Liver (tissue), 9 donors: Measurements from ENCODE around the gene SPATC1L. TPM values are rescaled to one million over a fixed set of nuclear protein-coding genes. Genes with fewer than 3 reads are reported as not detected.

Experiments
- DNase-seq: peaks from one replicate; pipeline ENCODE4 v3.0.0-alpha.2; 2017; ENCODE audit warnings: low spot score
- H3K27ac ChIP-seq, 2 donors: one replicate each; pipeline ENCODE4 v1.7.0; 2013; ENCODE audit warnings: inconsistent platforms in 2 of 2, low read length in 2 of 2, control low read depth in 1 of 2, low read depth in 1 of 2, mild to moderate bottlenecking in 1 of 2
- H3K27me3 ChIP-seq, 4 donors: one replicate each; pipeline versions ENCODE4 v1.6.1 to v1.7.0; 2013; ENCODE audit warnings: low read length in 3 of 4, inconsistent platforms in 1 of 4, mild to moderate bottlenecking in 1 of 4, moderate library complexity in 1 of 4; ENCODE audit not compliant: control insufficient read depth in 4 of 4, insufficient read depth in 4 of 4
- H3K36me3 ChIP-seq, 4 donors: one replicate each; pipeline versions ENCODE4 v1.6.1 to v1.7.0; 2013; ENCODE audit warnings: low read length in 3 of 4, mild to moderate bottlenecking in 3 of 4, low read depth in 1 of 4, moderate library complexity in 1 of 4; ENCODE audit not compliant: control insufficient read depth in 4 of 4, insufficient read depth in 3 of 4
- H3K4me1 ChIP-seq, 4 donors: one replicate each; pipeline versions ENCODE4 v1.6.1 to v1.7.0; 2013; ENCODE audit warnings: low read length in 3 of 4, mild to moderate bottlenecking in 3 of 4, moderate library complexity in 1 of 4; ENCODE audit not compliant: control insufficient read depth in 4 of 4, insufficient read depth in 4 of 4
- H3K4me3 ChIP-seq, 3 donors: one replicate each; pipeline versions ENCODE4 v1.6.1 to v1.7.0; 2013; ENCODE audit warnings: low read length in 3 of 3, control low read depth in 1 of 3, low read depth in 1 of 3, mild to moderate bottlenecking in 1 of 3
- H3K9ac ChIP-seq, 2 donors: one replicate each; pipeline ENCODE4 v1.7.0; 2013; ENCODE audit warnings: low read length in 2 of 2, mild to moderate bottlenecking in 2 of 2, moderate library complexity in 2 of 2, control low read depth in 1 of 2, low read depth in 1 of 2
- H3K9me3 ChIP-seq, 4 donors: one replicate each; pipeline versions ENCODE4 v1.6.1 to v1.7.0; 2013; ENCODE audit warnings: low read length in 3 of 4; ENCODE audit not compliant: control insufficient read depth in 4 of 4
- CTCF ChIP-seq: fragments of 150-350 bp; IDR thresholded peaks from 2 replicates; pipeline ENCODE4 v1.5.1; 2017; ENCODE audit warnings: improper control_type of control experiment, low read depth, low read length; ENCODE audit not compliant: missing input control
- EGR1 ChIP-seq, 2 donors: IDR thresholded peaks; 2 replicates each; pipeline ENCODE4 v1.6.1; 2016 to 2018; ENCODE audit warnings: antibody characterized with exemption in 2 of 2, low read depth in 2 of 2
- FOXA1 ChIP-seq: IDR thresholded peaks from 2 replicates; pipeline ENCODE4 v1.6.1; 2016; ENCODE audit warnings: antibody characterized with exemption
- FOXA2 ChIP-seq: IDR thresholded peaks from 2 replicates; pipeline ENCODE4 v1.6.1; 2016; ENCODE audit warnings: antibody characterized with exemption
- GABPA ChIP-seq, 2 donors: IDR thresholded peaks in 1 of 2; conservative IDR thresholded peaks in 1 of 2; 2 replicates each; pipeline ENCODE4 v1.6.1; 2016; ENCODE audit warnings: antibody characterized with exemption in 2 of 2, mild to moderate bottlenecking in 1 of 2, moderate library complexity in 1 of 2
- HNF4A ChIP-seq, 2 donors: conservative IDR thresholded peaks; 2 replicates each; pipeline ENCODE4 v1.6.1; 2016; ENCODE audit warnings: antibody characterized with exemption in 2 of 2, mild to moderate bottlenecking in 2 of 2
- HNF4G ChIP-seq: IDR thresholded peaks from 2 replicates; pipeline ENCODE4 v1.6.1; 2016; ENCODE audit warnings: antibody characterized with exemption
- JUND ChIP-seq, 2 donors: IDR thresholded peaks; 2 replicates each; pipeline ENCODE4 v1.6.1; 2016; ENCODE audit warnings: antibody characterized with exemption in 2 of 2
- MAX ChIP-seq: IDR thresholded peaks from 2 replicates; pipeline ENCODE4 v1.6.1; 2016; ENCODE audit warnings: antibody characterized with exemption
- NR2F2 ChIP-seq: IDR thresholded peaks from 2 replicates; pipeline ENCODE4 v1.6.1; 2016; ENCODE audit warnings: antibody characterized with exemption
- RAD21 ChIP-seq, 2 donors: IDR thresholded peaks; 2 replicates each; pipeline ENCODE4 v1.6.1; 2016; ENCODE audit warnings: antibody characterized with exemption in 2 of 2, mild to moderate bottlenecking in 2 of 2
- REST ChIP-seq: IDR thresholded peaks from 2 replicates; pipeline ENCODE4 v1.6.1; 2016; ENCODE audit warnings: antibody characterized with exemption, mild to moderate bottlenecking
- RXRA ChIP-seq, 2 donors: IDR thresholded peaks; 2 replicates each; pipeline ENCODE4 v1.6.1; 2017 to 2018; ENCODE audit warnings: antibody characterized with exemption in 2 of 2, mild to moderate bottlenecking in 1 of 2
- SP1 ChIP-seq: IDR thresholded peaks from 2 replicates; pipeline ENCODE4 v1.6.1; 2018; ENCODE audit warnings: antibody characterized with exemption, mild to moderate bottlenecking
- TAF1 ChIP-seq: conservative IDR thresholded peaks from 2 replicates; pipeline ENCODE4 v1.6.1; 2016; ENCODE audit warnings: antibody characterized with exemption, mild to moderate bottlenecking
- YY1 ChIP-seq: IDR thresholded peaks from 2 replicates; pipeline ENCODE4 v1.6.1; 2016; ENCODE audit warnings: antibody characterized with exemption, mild to moderate bottlenecking
- ZBTB33 ChIP-seq: IDR thresholded peaks from 2 replicates; pipeline ENCODE4 v1.6.1; 2016; ENCODE audit warnings: antibody characterized with exemption
- WGBS: extraction: QIAGEN DNeasy Blood & Tissue Kit; methylation state at CpG from one replicate; pipeline ENCODE4 v1.1.7; 2013; 5-methylcytosine and 5-hydroxymethylcytosine counted together
- polyA plus RNA-seq, 2 donors: library from polyadenylated mRNA; stranded (reverse) in 1 of 2; unstranded in 1 of 2; fragments of 200-250 nt in 1 of 2; fragments of >200 nt in 1 of 2; fragmentation: Nextera tagmentation in 1 of 2; extraction: Ambion mirVana in 1 of 2; gene quantifications; one replicate each; pipeline versions ENCODE4 v1.2.1 to v1.2.3, GENCODE V29; 2013 to 2015
- total RNA-seq, 2 donors: library from RNA; depleted of rRNA; stranded (reverse); fragments of >200 nt; gene quantifications; one replicate each; pipeline ENCODE4 v1.2.3, GENCODE V29; 2014
- TF ChIP-seq, protein P1 (sequence below): IDR thresholded peaks from 2 replicates; pipeline ENCODE4 v1.6.1; 2016; ENCODE audit warnings: antibody characterized with exemption
- donor health status: healthy.
- donor health status: healthy.
- donor health status: healthy.
- donor health status: healthy.
- donor health status: healthy.

Gene SPATC1L
- total and polyA plus RNA-seq, 4 donors, result 0.33 to 3.5 (median 0.79) TPM

DNA sequence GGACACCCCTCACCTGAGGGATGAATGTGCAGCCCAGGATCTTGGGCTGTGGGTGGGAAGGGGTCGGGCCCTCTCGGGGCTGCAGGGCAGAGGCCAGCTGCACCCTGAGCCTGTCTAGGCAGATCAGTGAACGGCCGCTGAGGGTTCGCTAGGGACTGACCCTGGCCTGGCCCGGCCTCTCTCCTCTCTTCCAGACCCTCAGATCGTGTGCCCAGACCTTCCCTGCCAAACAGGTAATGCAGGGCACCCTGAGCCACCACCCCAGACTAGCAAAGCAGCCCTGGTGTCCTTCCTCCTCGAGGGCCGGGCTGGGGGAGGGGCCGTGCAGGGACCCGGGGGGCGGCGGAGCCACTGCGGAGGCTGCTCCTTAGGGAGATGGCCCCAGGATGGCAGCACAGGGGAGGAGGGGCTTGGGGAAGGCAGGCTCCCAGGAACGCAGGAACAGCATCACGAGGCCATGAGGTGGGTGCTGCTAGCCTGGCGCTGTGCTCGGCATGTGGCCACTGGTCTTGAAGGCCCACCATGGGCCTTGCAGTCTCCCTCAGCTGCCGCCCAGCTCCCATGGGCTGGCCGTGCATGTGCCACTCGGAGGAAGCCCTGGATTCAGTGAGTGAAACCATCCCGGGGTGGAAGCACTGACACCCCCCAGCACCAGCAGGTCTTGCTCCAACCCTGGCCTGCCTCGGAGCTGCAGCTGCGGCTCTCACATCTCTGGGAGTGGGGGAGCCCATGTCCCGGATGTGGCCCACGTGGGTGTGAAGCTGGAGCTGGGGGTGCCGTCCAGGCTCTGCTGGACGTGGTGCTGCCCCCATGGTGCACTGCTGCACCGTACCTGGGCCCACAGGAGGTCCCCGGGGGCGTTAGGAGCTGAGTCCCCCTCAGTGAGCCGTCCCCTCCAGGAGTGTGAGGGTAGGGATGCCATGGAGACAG is 57.7 kb downstream of the SPATC1L start (continued):
- TF ChIP-seq SP1 (no peak), JUND (IDR thresholded peaks at IDR 0.05) (no peak)

GRCh38 chr21:46125846-46126301 is 58.4 kb downstream of the SPATC1L start:
- no peak for TF ChIP-seq RAD21 (IDR thresholded peaks at IDR 0.05)
- TF ChIP-seq ZBTB33, result no peak
- TF ChIP-seq JUND (IDR thresholded peaks at IDR 0.05), result no peak
- TF ChIP-seq FOXA2, result no peak
- TF ChIP-seq, protein P1, sequence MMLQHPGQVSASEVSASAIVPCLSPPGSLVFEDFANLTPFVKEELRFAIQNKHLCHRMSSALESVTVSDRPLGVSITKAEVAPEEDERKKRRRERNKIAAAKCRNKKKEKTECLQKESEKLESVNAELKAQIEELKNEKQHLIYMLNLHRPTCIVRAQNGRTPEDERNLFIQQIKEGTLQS, result no peak
- TF ChIP-seq CTCF, result no peak
- TF ChIP-seq FOXA1, result no peak
- TF ChIP-seq YY1, result no peak
- TF ChIP-seq REST, result no peak
- no peak for TF ChIP-seq TAF1
- no peak for TF ChIP-seq EGR1 (IDR thresholded peaks at IDR 0.05; ENCODE audit: low read depth in 2 of 2)
- TF ChIP-seq RXRA (IDR thresholded peaks at IDR 0.05), result no peak
- no peak for TF ChIP-seq NR2F2
- no peak for TF ChIP-seq HNF4G
- no peak for TF ChIP-seq HNF4A (conservative IDR thresholded peaks at IDR 0.05)
- no peak for TF ChIP-seq MAX
- TF ChIP-seq GABPA (IDR thresholded peaks at IDR 0.05 in 1 of 2, conservative IDR thresholded peaks at IDR 0.05 in 1 of 2), result no peak
- peaks cover 0 to 3% (median 0%) of the 10 kb centered on the region in 4 donors for H3K4me1 ChIP-seq
- H3K36me3 ChIP-seq, result no peaks in the 10 kb centered on the region
- H3K27ac ChIP-seq, result no peak overlapping the region
- H3K9ac ChIP-seq, result no peak overlapping the region
- H3K27me3 ChIP-seq, result no peaks in the 10 kb centered on the region
- no peak overlapping the region for H3K4me3 ChIP-seq
- no peaks in the 10 kb centered on the region for H3K9me3 ChIP-seq
- WGBS, result 89% methylated on average over 47 of the region's 47 CpGs
- DNase-seq, result no peak
